AG10803 (cell line): Measurements from ENCODE around the gene OR51A7.
"Not testable (repeated sequence)": the region's sequence is repeated elsewhere in the genome, so short reads cannot be mapped to it uniquely, and the experiment has no call there.

ENCODE experiments used
- DNase-seq: peaks from one replicate; pipeline ENCODE4 v3.0.0; 2010; ENCODE audit warnings: low read depth
- H3K4me3 ChIP-seq: 2 replicates; pipeline ENCODE4 v1.5.1; 2011; ENCODE audit warnings: mild to moderate bottlenecking, low read length, control low read depth
- TF ChIP-seq, protein P1 (sequence below): conservative IDR thresholded peaks from 2 replicates; pipeline ENCODE4 v1.5.1; 2011; ENCODE audit warnings: mild to moderate bottlenecking, low read length, control low read depth, inconsistent platforms

The OR51A7 gene

DNA sequence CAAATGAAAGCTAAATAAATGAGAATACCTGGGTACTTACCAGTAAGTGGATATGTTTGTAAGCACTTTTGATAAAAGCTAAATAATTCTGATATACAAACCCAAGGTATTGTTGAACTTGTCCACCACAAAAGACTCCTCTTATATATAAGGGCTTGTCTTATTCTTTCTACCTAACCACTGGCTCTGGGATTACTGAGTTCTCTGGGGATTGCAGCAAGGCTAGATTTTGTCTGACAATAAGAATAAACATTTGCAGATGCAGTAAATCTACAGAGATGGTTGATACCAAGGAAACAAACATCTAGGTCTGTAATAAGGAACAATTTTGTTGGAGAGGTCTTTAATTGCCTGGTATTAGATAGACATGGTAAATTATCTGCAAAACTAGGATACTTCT, 43.9 kb downstream of the OR51A7 start, which contains the start of gene OR51A4:
TSS of gene OR51A4 (minus strand) at position 101 of the 400 bp plus-strand sequence. CDS start 505 bp downstream, outside the sequence.
- TF ChIP-seq, protein P1, sequence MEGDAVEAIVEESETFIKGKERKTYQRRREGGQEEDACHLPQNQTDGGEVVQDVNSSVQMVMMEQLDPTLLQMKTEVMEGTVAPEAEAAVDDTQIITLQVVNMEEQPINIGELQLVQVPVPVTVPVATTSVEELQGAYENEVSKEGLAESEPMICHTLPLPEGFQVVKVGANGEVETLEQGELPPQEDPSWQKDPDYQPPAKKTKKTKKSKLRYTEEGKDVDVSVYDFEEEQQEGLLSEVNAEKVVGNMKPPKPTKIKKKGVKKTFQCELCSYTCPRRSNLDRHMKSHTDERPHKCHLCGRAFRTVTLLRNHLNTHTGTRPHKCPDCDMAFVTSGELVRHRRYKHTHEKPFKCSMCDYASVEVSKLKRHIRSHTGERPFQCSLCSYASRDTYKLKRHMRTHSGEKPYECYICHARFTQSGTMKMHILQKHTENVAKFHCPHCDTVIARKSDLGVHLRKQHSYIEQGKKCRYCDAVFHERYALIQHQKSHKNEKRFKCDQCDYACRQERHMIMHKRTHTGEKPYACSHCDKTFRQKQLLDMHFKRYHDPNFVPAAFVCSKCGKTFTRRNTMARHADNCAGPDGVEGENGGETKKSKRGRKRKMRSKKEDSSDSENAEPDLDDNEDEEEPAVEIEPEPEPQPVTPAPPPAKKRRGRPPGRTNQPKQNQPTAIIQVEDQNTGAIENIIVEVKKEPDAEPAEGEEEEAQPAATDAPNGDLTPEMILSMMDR = no peak
- H3K4me3 ChIP-seq = no peak within 1 kb of the TSS
- DNase-seq = no peak

DNA sequence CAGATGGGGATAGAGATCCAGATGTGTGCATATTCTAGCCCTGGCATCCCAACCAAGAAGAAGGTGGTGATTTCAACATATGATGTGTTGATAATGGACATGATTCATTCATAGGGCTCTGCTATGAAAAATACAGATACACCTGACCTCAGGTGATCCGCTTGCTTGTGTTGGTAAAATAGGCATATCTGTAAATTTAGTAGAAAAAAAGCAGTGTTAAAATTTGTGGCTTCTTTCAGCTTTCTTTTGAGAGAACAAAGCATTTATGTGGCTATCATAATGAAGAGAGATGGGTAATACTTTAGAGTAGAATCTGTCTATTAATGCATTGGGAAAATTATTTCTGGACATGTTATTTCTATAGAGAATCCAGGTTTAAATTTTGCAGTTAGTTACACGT, 52.0 kb downstream of the OR51A7 start, which contains the start of gene OR51A2:
TSS of gene OR51A2 (minus strand) at position 101 of the 400 bp plus-strand sequence. CDS start at position 101, 0 bp downstream.
- H3K4me3 ChIP-seq, DNase-seq: not testable (repeated sequence)

DNA sequence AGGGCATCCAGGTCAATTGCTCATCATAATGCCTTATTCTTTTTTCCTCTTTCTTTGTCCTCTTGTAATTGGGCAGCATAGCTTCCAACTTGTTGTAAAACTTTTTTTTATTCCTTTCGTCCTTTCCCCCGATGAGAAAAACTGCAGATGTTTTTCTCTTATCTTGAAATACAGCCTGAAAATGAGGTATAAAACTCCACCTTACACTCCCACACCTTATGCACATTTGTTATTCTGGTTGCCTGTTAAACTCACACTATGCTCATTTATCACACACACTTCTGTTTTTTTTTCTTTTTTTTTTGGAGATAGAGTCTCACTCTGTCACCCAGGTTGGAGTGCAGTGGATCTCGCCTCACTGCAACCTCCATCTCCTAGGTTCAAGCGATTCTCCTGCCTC, 53.8 kb downstream of the OR51A7 start:
- no peak overlapping the region for H3K4me3 ChIP-seq
- TF ChIP-seq, protein P1 = no peak
- DNase-seq = no peak
